Stomach (tissue), 9 donors: ENCODE data around the gene TSHZ2. TPM values are rescaled to one million over a fixed set of nuclear protein-coding genes. Genes with fewer than 3 reads are reported as not detected.

Experiments used
- DNase-seq, 2 donors: peaks; one replicate each; pipeline versions ENCODE4 v3.0.0 to v3.0.0-alpha.2; 2013 to 2019
- H3K27ac ChIP-seq, 5 donors: fragments of 200-600 bp in 4 of 5; sonication (generic) in 4 of 5; one replicate each; pipeline ENCODE4 v1.5.1; 2013 to 2019; ENCODE audit warnings: mild to moderate bottlenecking in 1 of 5, moderate library complexity in 1 of 5
- H3K27me3 ChIP-seq, 3 donors: fragments of 200-600 bp; sonication (generic); one replicate each; pipeline ENCODE4 v1.5.1; 2017 to 2019; ENCODE audit warnings: mixed run types in 1 of 3
- H3K36me3 ChIP-seq, 4 donors: fragments of 200-600 bp; sonication (generic); 1 replicate in 3 of 4; 2 replicates in 1 of 4; pipeline ENCODE4 v1.5.1; 2016 to 2019
- H3K4me1 ChIP-seq, 4 donors: fragments of 200-600 bp; sonication (generic); one replicate each; pipeline ENCODE4 v1.5.1; 2016 to 2019
- H3K4me3 ChIP-seq, 4 donors: fragments of 200-600 bp; sonication (generic) in 3 of 4; one replicate each; pipeline ENCODE4 v1.5.1; 2016 to 2019; ENCODE audit warnings: mild to moderate bottlenecking in 1 of 4
- H3K9me3 ChIP-seq, 4 donors: fragments of 200-600 bp; sonication (generic); one replicate each; pipeline ENCODE4 v1.5.1; 2016 to 2019
- EP300 ChIP-seq: sonication (generic); formaldehyde crosslinking; IDR thresholded peaks from one replicate; pipeline ENCODE4 v1.6.1; 2017; ENCODE audit warnings: antibody characterized with exemption
- POLR2A ChIP-seq, 4 donors: fragments of 450-650 bp; IDR thresholded peaks; one replicate each; pipeline ENCODE4 v1.6.1; 2016; ENCODE audit warnings: antibody characterized with exemption in 4 of 4, control low read depth in 2 of 4, mild to moderate bottlenecking in 1 of 4, moderate library complexity in 1 of 4
- POLR2AphosphoS5 ChIP-seq, 3 donors: sonication (generic); formaldehyde crosslinking; IDR thresholded peaks; one replicate each; pipeline ENCODE4 v1.6.1; 2016; ENCODE audit warnings: antibody characterized with exemption in 3 of 3
- WGBS, 5 donors: extraction: QIAGEN DNeasy Blood & Tissue Kit in 3 of 5; methylation state at CpG; one replicate each; pipeline versions ENCODE4 v1.1.5 to v1.1.7; 2013 to 2018; 5-methylcytosine and 5-hydroxymethylcytosine counted together
- intact Hi-C: fragments of 100-400 bp; cut with DNase I; formaldehyde crosslinking; loops from one replicate; pipeline ENCODE4 v1.15.1; 2023; ENCODE audit warnings: low total_unique reads
- polyA plus RNA-seq, 3 donors: library from polyadenylated mRNA; stranded (reverse); fragments of 200-250 nt; gene quantifications; one replicate each; pipeline ENCODE4 v1.2.3, GENCODE V29; 2013
- total RNA-seq, 5 donors: library from RNA; depleted of rRNA; stranded (reverse); fragments of >200 nt; gene quantifications; one replicate each; pipeline versions ENCODE4 v1.1.0 to v1.2.3, GENCODE V29; 2014 to 2016
- TF ChIP-seq, protein P1 (sequence below), 7 experiments: fragments of 450-650 bp in 4 of 7; fragments of 200-600 bp in 3 of 7; sonication (generic) in 3 of 7; IDR thresholded peaks; one replicate each; pipeline ENCODE4 v1.5.1; 2016 to 2019; ENCODE audit warnings: antibody characterized with exemption in 7 of 7, control low read depth in 2 of 7, mild to moderate bottlenecking in 1 of 7
- donor health status: healthy with polysubstance abuse.
- donor health status: Bipolar disorder and iron deficiency.
- donor health status: healthy.

The TSHZ2 gene
- total and polyA plus RNA-seq, 8 donors = 2.9 to 20.5 (median 5.8) TPM

- DNase-seq = no peak
- WGBS, 5 donors = 85 to 90% (median 88%) methylated on average over 10 of the region's 10 CpGs
- H3K4me1 ChIP-seq = no peaks in the 10 kb centered on the region
- no peak for TF ChIP-seq POLR2A (IDR thresholded peaks at IDR 0.05)
- no peak for TF ChIP-seq POLR2AphosphoS5 (IDR thresholded peaks at IDR 0.05)
- TF ChIP-seq, protein P1, sequence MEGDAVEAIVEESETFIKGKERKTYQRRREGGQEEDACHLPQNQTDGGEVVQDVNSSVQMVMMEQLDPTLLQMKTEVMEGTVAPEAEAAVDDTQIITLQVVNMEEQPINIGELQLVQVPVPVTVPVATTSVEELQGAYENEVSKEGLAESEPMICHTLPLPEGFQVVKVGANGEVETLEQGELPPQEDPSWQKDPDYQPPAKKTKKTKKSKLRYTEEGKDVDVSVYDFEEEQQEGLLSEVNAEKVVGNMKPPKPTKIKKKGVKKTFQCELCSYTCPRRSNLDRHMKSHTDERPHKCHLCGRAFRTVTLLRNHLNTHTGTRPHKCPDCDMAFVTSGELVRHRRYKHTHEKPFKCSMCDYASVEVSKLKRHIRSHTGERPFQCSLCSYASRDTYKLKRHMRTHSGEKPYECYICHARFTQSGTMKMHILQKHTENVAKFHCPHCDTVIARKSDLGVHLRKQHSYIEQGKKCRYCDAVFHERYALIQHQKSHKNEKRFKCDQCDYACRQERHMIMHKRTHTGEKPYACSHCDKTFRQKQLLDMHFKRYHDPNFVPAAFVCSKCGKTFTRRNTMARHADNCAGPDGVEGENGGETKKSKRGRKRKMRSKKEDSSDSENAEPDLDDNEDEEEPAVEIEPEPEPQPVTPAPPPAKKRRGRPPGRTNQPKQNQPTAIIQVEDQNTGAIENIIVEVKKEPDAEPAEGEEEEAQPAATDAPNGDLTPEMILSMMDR (IDR thresholded peaks at IDR 0.05) = no peak
- TF ChIP-seq EP300 = no peak
- H3K9me3 ChIP-seq = no peaks in the 10 kb centered on the region
- H3K27ac ChIP-seq = no peak overlapping the region
- no peak overlapping the region for H3K4me3 ChIP-seq
- intact Hi-C loops = no loop called here
- no peaks in the 10 kb centered on the region for H3K27me3 ChIP-seq
- H3K36me3 ChIP-seq = no peaks in the 10 kb centered on the region
Measured at GRCh38 chr20:52984451-52984810, 12.3 kb downstream of the TSHZ2 start.

DNA sequence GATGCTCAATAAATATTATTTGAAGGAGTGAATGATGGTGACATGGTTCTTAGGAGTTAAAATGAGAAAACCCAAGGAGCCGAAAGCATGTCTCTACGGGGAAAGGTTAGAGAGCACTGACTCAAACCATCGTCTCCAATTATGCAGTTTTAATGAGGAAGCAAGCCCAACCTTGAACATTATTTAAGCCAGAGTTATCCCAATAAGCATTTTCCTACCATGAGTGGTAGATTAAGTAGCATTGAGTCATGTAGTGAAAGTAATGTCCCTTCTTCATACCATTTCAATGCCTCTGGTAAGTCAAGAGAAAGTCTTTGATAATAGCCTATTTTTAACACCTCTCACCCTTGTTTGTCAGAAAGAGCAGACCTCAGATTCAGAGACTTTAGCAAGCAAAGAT lies 13.5 kb downstream of the TSHZ2 start:
- WGBS, 5 donors = 93 to 96% (median 93%) methylated on average over 3 of the region's 3 CpGs
- Histone ChIP-seq H3K4me1 (no peaks in the 10 kb centered on the region), H3K4me3 (no peak overlapping the region), H3K36me3 (no peaks in the 10 kb centered on the region), H3K9me3 (no peaks in the 10 kb centered on the region), H3K27me3 (no peaks in the 10 kb centered on the region), H3K27ac (no peak overlapping the region)
- no peak for DNase-seq
- intact Hi-C loops = no loop called here
- TF ChIP-seq POLR2AphosphoS5 (IDR thresholded peaks at IDR 0.05) = no peak
- TF ChIP-seq POLR2A (IDR thresholded peaks at IDR 0.05) = no peak
- TF ChIP-seq EP300 = no peak

DNA sequence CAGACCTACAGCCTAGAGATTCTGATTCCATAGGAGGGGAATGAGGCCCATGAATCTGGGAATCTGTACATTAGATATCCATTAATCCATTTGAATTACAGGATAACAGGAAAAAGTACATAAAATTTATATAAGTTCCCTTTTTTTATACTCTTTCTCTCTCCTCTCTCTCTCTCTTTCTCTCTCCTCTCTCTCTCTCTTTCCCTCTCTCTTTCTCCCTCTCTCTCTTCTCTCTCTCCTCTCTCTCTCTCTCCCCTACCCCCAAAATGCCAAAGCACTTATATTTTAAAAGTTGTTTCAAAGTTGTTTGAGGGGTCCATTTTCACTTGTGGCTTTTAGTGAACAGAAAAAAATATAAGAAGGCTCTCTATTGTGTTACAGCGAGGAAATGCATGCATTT lies 15.1 kb downstream of the TSHZ2 start:
- 80 to 97% (median 86%) methylated on average over 1 of the region's 1 CpG for WGBS, 5 donors
- Histone ChIP-seq H3K27me3 (no peaks in the 10 kb centered on the region), H3K27ac (no peak overlapping the region), H3K4me1 (peaks cover 0 to 8% (median 3%) of the 10 kb centered on the region in 4 donors), H3K9me3 (no peaks in the 10 kb centered on the region), H3K4me3 (no peak overlapping the region), H3K36me3 (no peaks in the 10 kb centered on the region)
- intact Hi-C loops = no loop called here
- no peak for DNase-seq
- no peak for TF ChIP-seq EP300
- TF ChIP-seq POLR2A (IDR thresholded peaks at IDR 0.05) = no peak
- no peak for TF ChIP-seq POLR2AphosphoS5 (IDR thresholded peaks at IDR 0.05)
- TF ChIP-seq, protein P1 (IDR thresholded peaks at IDR 0.05) = no peak

- peak in 1 of 2 donors; percentile 55 for DNase-seq
- intact Hi-C loops = no loop called here
- H3K27ac ChIP-seq = peak overlapping the region in 3 of 5 donors; percentile 15 to 37 (median 31)
- H3K4me3 ChIP-seq = no peak overlapping the region
- H3K36me3 ChIP-seq = no peaks in the 10 kb centered on the region
- WGBS, 5 donors = 45 to 67% (median 60%) methylated on average over 4 of the region's 4 CpGs
- peaks cover 0 to 20% (median 11%) of the 10 kb centered on the region in 4 donors for H3K4me1 ChIP-seq
- TF ChIP-seq POLR2A (IDR thresholded peaks at IDR 0.05) = no peak
- TF ChIP-seq POLR2AphosphoS5 (IDR thresholded peaks at IDR 0.05) = no peak
- TF ChIP-seq EP300 = no peak
- TF ChIP-seq, protein P1 (IDR thresholded peaks at IDR 0.05) = no peak
- H3K27me3 ChIP-seq = no peaks in the 10 kb centered on the region
- no peaks in the 10 kb centered on the region for H3K9me3 ChIP-seq
Measured at GRCh38 chr20:52991830-52992229, 19.7 kb downstream of the TSHZ2 start.

DNA sequence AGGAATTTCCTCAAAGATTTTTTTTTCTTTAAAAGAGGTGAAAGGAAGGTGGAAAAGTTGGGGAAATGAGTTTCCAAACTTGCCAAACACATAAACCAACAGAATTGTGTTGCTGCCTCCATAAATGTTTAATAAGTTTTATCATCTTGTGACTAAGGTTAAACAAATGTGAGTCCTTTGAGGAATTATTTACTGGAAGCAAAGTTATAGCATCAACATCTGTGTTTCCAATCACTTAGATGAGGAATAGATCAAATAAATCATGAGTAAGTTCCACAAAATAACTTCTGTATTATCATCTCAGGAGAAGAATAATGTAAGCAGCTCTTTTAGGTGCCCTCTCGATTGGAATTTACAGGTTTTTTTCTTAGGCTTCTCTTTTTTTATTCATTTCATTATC lies 20.5 kb downstream of the TSHZ2 start:
- no peaks in the 10 kb centered on the region for H3K9me3 ChIP-seq
- H3K27ac ChIP-seq = peak overlapping the region in 4 of 5 donors; percentile 8 to 37 (median 23)
- no peak overlapping the region for H3K4me3 ChIP-seq
- TF ChIP-seq POLR2A (IDR thresholded peaks at IDR 0.05) = no peak
- TF ChIP-seq, protein P1 (IDR thresholded peaks at IDR 0.05) = no peak
- no peak for TF ChIP-seq EP300
- TF ChIP-seq POLR2AphosphoS5 (IDR thresholded peaks at IDR 0.05) = no peak
- intact Hi-C loops = no loop called here
- H3K4me1 ChIP-seq = peaks cover 0 to 20% (median 11%) of the 10 kb centered on the region in 4 donors
- no peaks in the 10 kb centered on the region for H3K27me3 ChIP-seq
- WGBS, 5 donors = 22 to 52% (median 39%) methylated on average over 1 of the region's 1 CpG
- no peak for DNase-seq
- H3K36me3 ChIP-seq = no peaks in the 10 kb centered on the region
